HEK293T (cell line): ENCODE data around the gene ST6GAL1.

ENCODE experiments used
- ELF4 ChIP-seq: fragments of 450-650 bp; IDR thresholded peaks from 2 replicates; pipeline ENCODE4 v1.6.1; 2017; ENCODE audit warnings: antibody characterized with exemption
- FOXA1 ChIP-seq: fragments of 450-650 bp; IDR thresholded peaks from 2 replicates; pipeline ENCODE4 v1.6.1; 2016; ENCODE audit warnings: mild to moderate bottlenecking
- LEF1 ChIP-seq: fragments of 450-650 bp; IDR thresholded peaks from 2 replicates; pipeline ENCODE4 v1.6.1; 2017; ENCODE audit warnings: mild to moderate bottlenecking, borderline replicate concordance
- NFRKB ChIP-seq: fragments of 450-650 bp; IDR thresholded peaks from 2 replicates; pipeline ENCODE4 v1.6.1; 2016; ENCODE audit warnings: mild to moderate bottlenecking, moderate library complexity

DNA sequence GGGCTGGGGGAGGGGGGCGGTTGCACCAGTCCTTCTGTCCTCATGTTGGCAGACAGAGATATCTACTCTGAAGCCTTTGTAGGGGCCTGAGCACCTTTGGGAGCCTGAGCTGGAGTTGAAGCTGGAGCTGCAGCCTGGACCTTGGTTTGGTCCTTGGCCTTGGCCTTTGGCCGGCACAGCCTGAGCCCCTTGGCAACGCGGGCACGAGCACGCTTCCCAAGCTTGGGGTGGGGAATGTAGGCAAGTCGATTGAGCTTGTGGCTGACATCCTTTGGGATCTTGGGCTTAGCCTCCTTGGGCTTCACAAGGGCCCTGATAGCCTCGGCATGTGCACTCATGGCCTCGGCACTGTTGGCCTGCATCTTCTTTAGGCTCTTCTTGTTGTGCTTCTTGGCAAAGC, 8.1 kb upstream of the ST6GAL1 start:
- TF ChIP-seq ELF4, result no peak
- TF ChIP-seq FOXA1, result no peak
- TF ChIP-seq NFRKB, result no peak
- no peak for TF ChIP-seq LEF1
